B cell (primary cell): ENCODE results near the gene MAD1L1. TPM values are rescaled to one million over a fixed set of nuclear protein-coding genes. Genes with fewer than 3 reads are reported as not detected.

Experiments used
- ATAC-seq: fragments of 200-7000 bp; cut with Tn5 transposase; one replicate; pipeline ENCODE4 v1.10.0; 2021; ENCODE audit warnings: low read depth, mild to moderate bottlenecking, moderate number of reproducible peaks, moderate library complexity
- CTCF ChIA-PET: fragments of 350-600 bp; sonication (Branson Sonifier 250); formaldehyde crosslinking; loops from one replicate; lab custom pipeline; 2021; ENCODE audit warnings: antibody characterized with exemption, inconsistent platforms; lab: Charles Lee
- POLR2A ChIA-PET: fragments of 350-600 bp; sonication (Branson Sonifier 250); formaldehyde crosslinking; loops from one replicate; lab custom pipeline; 2021; ENCODE audit warnings: antibody characterized with exemption; lab: Charles Lee
- DNase-seq: peaks from one replicate; pipeline ENCODE4 v3.0.0; 2013
- H2AFZ ChIP-seq: 2 replicates; pipeline ENCODE4 v1.6.1; 2012; ENCODE audit warnings: mild to moderate bottlenecking, low read depth, low read length; ENCODE audit not compliant: insufficient read depth, poor library complexity, severe bottlenecking
- H3K27ac ChIP-seq, 2 donors: 1 replicate in 1 of 2; 2 replicates in 1 of 2; pipeline ENCODE4 v1.5.1; 2012 to 2013; ENCODE audit warnings: low read length in 2 of 2, mild to moderate bottlenecking in 2 of 2, moderate library complexity in 1 of 2
- H3K27me3 ChIP-seq, 4 experiments: fragments of 200-600 bp in 1 of 4; sonication (generic) in 1 of 4; replicated peaks in 1 of 4; 1 replicate in 2 of 4; 2 replicates in 2 of 4; pipeline versions ENCODE4 v1.6.1 to v1.7.0; 2013 to 2016; ENCODE audit warnings: low read length in 3 of 4, mild to moderate bottlenecking in 2 of 4, mixed read lengths in 1 of 4, moderate library complexity in 1 of 4; ENCODE audit not compliant: insufficient read depth in 4 of 4, control insufficient read depth in 3 of 4; ENCODE audit errors: control extremely low read depth in 1 of 4
- H3K36me3 ChIP-seq, 2 experiments: replicated peaks in 1 of 2; 1 replicate in 1 of 2; 2 replicates in 1 of 2; pipeline versions ENCODE4 v1.6.1 to v1.7.1; 2013; ENCODE audit warnings: low read length in 1 of 2; ENCODE audit not compliant: insufficient read depth in 2 of 2, control insufficient read depth in 1 of 2; ENCODE audit errors: control extremely low read depth in 1 of 2, extremely low read depth in 1 of 2
- H3K4me1 ChIP-seq, 2 donors: fragments of 200-600 bp in 1 of 2; sonication (generic) in 1 of 2; 1 replicate in 1 of 2; 2 replicates in 1 of 2; pipeline versions ENCODE4 v1.5.1 to v1.6.1; 2013 to 2017; ENCODE audit warnings: low read length in 2 of 2; ENCODE audit not compliant: control insufficient read depth in 2 of 2, insufficient read depth in 2 of 2
- H3K4me2 ChIP-seq: replicated peaks from 2 replicates; pipeline ENCODE3; 2012; ENCODE audit warnings: mild to moderate bottlenecking, low read depth, low read length; ENCODE audit not compliant: poor library complexity, severe bottlenecking
- H3K4me3 ChIP-seq, 5 experiments: fragments of 200-600 bp in 1 of 5; sonication (generic) in 1 of 5; 1 replicate in 3 of 5; 2 replicates in 2 of 5; pipeline versions ENCODE4 v1.5.1 to v1.7.0; 2011 to 2016; ENCODE audit warnings: low read length in 4 of 5, mild to moderate bottlenecking in 4 of 5, low read depth in 2 of 5, control low read depth in 1 of 5, moderate library complexity in 1 of 5; ENCODE audit not compliant: insufficient read depth in 1 of 5; ENCODE audit errors: control extremely low read depth in 1 of 5, extremely low read depth in 1 of 5
- H3K79me2 ChIP-seq: fragments of 200-600 bp; sonication (generic); one replicate; pipeline ENCODE4 v1.6.0; 2016; ENCODE audit warnings: low read length; ENCODE audit not compliant: control insufficient read depth, insufficient read depth
- H3K9ac ChIP-seq: fragments of 200-600 bp; sonication (generic); 2 replicates; pipeline ENCODE4 v1.6.1; 2017; ENCODE audit warnings: mild to moderate bottlenecking, low read length, moderate library complexity
- H3K9me3 ChIP-seq, 3 donors: one replicate each; pipeline versions ENCODE4 v1.6.1 to v1.7.1; 2013; ENCODE audit warnings: low read length in 2 of 3; ENCODE audit not compliant: control insufficient read depth in 2 of 3, insufficient read depth in 1 of 3; ENCODE audit errors: control extremely low read depth in 1 of 3
- H4K20me1 ChIP-seq: 2 replicates; pipeline ENCODE4 v1.6.0; 2012; ENCODE audit warnings: mild to moderate bottlenecking, low read length; ENCODE audit not compliant: insufficient read depth, control insufficient read depth, poor library complexity, severe bottlenecking
- H3K27ac Mint-ChIP-seq: one replicate; pipeline ENCODE4 v1.8.0; 2021; ENCODE audit warnings: mixed read lengths
- H3K27me3 Mint-ChIP-seq: one replicate; pipeline ENCODE4 v1.8.0; 2021; ENCODE audit warnings: mixed read lengths
- H3K4me1 Mint-ChIP-seq: one replicate; pipeline ENCODE4 v1.8.0; 2021; ENCODE audit warnings: mixed read lengths
- H3K4me3 Mint-ChIP-seq: one replicate; pipeline ENCODE4 v1.8.0; 2021; ENCODE audit warnings: mixed read lengths
- H3K9me3 Mint-ChIP-seq: one replicate; pipeline ENCODE4 v1.8.0; 2022; ENCODE audit warnings: mixed read lengths; ENCODE audit not compliant: insufficient read depth
- CTCF ChIP-seq: fragments of 200-600 bp; IDR thresholded peaks from one replicate; pipeline ENCODE4 v1.8.0; 2022; ENCODE audit warnings: antibody characterized with exemption, mild to moderate bottlenecking
- EZH2 ChIP-seq: IDR thresholded peaks from 2 replicates; pipeline ENCODE4 v1.6.1; 2012; ENCODE audit warnings: borderline replicate concordance, low read depth, mild to moderate bottlenecking, moderate library complexity, low read length; ENCODE audit not compliant: insufficient read depth, poor library complexity, severe bottlenecking
- WGBS: methylation state at CpG from one replicate; pipeline ENCODE4 v1.1.5; 2013; ENCODE audit warnings: missing lambda C conversion rate; ENCODE audit not compliant: insufficient coverage; 5-methylcytosine and 5-hydroxymethylcytosine counted together
- intact Hi-C: fragments of 100-400 bp; cut with micrococcal nuclease; formaldehyde crosslinking; loops from one replicate; pipeline ENCODE4 v1.10.0; 2022
- polyA plus RNA-seq: library from polyadenylated mRNA; depleted of rRNA; stranded (reverse); fragments of >200 nt; gene quantifications from 2 replicates; pipeline ENCODE4 v1.2.3, GENCODE V29; 2012
- total RNA-seq, 2 donors: library from RNA; stranded (reverse); fragments of 120-200 nt in 1 of 2; gene quantifications; 1 replicate in 1 of 2; 2 replicates in 1 of 2; pipeline versions ENCODE4 v1.2.3 to v1.2.4, GENCODE V29; 2013 to 2022

Gene MAD1L1
- total and polyA plus RNA-seq, 2 donors (not counting 1 experiment from before 2014, with no cell fraction given) = 86.7 to 110 TPM

DNA sequence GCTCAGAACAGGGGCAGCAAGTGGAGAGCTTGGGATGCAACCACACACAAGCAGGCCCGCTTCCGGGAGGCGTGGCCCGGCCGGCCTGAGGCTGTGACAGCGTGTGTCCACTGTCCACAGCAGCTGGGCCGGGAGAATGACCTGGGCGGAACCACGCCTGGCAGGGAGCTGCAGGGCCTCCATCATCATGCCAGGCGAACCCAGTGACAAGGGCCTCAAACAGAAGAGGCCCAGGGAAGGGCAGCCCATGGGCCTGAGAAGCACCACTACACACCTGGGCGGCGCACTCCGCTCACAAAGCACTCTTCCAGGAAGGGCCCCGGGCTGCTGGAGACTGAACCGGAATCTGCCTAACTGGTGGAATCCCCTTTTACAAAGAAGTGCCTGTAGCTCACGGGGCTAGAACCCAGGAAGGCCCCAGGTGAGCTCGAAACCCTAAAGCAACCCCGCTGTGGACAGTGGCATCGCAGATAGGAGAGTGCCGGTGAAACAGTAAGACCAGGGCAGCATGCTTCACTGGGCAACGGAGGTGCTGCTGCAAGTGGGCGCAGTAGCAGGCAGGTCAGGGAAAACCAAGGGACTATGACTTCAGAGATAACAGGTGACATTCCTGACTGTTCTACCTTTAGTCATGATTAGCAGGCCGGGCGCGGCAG lies 66.0 kb downstream of the MAD1L1 start:
- TF ChIP-seq EZH2 = no peak
- TF ChIP-seq CTCF = no peak
- ChIA-PET CTCF (interaction anchor here (0.9 kb wide), 1 partner anchor 181 kb away, joined by 6 read pairs; no protein-coding TSS in a partner anchor), POLR2A (no interaction called here)
- H2AFZ ChIP-seq = no peak overlapping the region
- no peak overlapping the region for H3K27ac ChIP-seq
- no peak overlapping the region for H3K4me3 ChIP-seq
- H3K4me1 Mint-ChIP-seq = peaks cover 13% of the 10 kb centered on the region
- H3K9ac ChIP-seq = no peak overlapping the region
- ATAC-seq (no peak), DNase-seq (no peak)
- intact Hi-C loops = no loop called here
- peaks cover 22% of the 10 kb centered on the region for H3K79me2 ChIP-seq
- peaks cover 6% of the 10 kb centered on the region for H4K20me1 ChIP-seq
- H3K27me3 ChIP-seq = no peaks in the 10 kb centered on the region
- H3K27me3 Mint-ChIP-seq = no peaks in the 10 kb centered on the region
- peaks cover 6 to 11% of the 10 kb centered on the region in 2 donors for H3K4me1 ChIP-seq
- WGBS = over 99% methylated on average over 25 of the region's 25 CpGs
- H3K36me3 ChIP-seq = peaks cover 0 to 5% of the 10 kb centered on the region in 2 experiments
- H3K9me3 ChIP-seq = no peaks in the 10 kb centered on the region
- no peak overlapping the region for H3K27ac Mint-ChIP-seq
- H3K4me3 Mint-ChIP-seq = no peak overlapping the region
- H3K9me3 Mint-ChIP-seq = no peaks in the 10 kb centered on the region
- no peak overlapping the region for H3K4me2 ChIP-seq
